Erythroblast (primary cell): ENCODE measurements around the gene RANGAP1.

Experiments
- GATA1 ChIP-seq: IDR thresholded peaks from 2 replicates; pipeline ENCODE4 v1.6.1; 2011; ENCODE audit warnings: low read depth, mild to moderate bottlenecking, control low read depth, low read length, moderate library complexity
- POLR2A ChIP-seq: IDR thresholded peaks from 2 replicates; pipeline ENCODE4 v1.6.1; 2011; ENCODE audit warnings: mild to moderate bottlenecking, low read length

GRCh38 chr22:41285820-41286638, at the start of gene RANGAP1:
- TF ChIP-seq POLR2A (peak; percentile 87), GATA1 (no peak)
